ENCODE data around the gene MAP10. TPM values are rescaled to one million over a fixed set of nuclear protein-coding genes. Genes with fewer than 3 reads are reported as not detected.

The MAP10 gene
- polyA plus RNA-seq, 1 donor from 2014 or later: 1.3 TPM

Other genes with a start within 250 kb of the MAP10 start
- not detected for gene SIPA1L2, start 175.3 kb upstream of the MAP10 start, polyA plus RNA-seq
- 34.2 TPM for gene NTPCR, start 145.2 kb downstream of the MAP10 start, polyA plus RNA-seq

Data from IgD-negative memory B cell (primary cell).